Stimulated activated naive CD4-positive, alpha-beta T cell treated with Interleukin-2 at 50 U/mL for 16 hours (primary cell): ENCODE results near the gene PAQR4.
A peak's percentile ranks its signal among the peaks of the same experiment; 100 is the strongest.

Experiments
- DNase-seq: peaks from one replicate; lab custom pipeline; 2025; lab: John Stamatoyannopoulos, UW

PAQR4 gene

DNA sequence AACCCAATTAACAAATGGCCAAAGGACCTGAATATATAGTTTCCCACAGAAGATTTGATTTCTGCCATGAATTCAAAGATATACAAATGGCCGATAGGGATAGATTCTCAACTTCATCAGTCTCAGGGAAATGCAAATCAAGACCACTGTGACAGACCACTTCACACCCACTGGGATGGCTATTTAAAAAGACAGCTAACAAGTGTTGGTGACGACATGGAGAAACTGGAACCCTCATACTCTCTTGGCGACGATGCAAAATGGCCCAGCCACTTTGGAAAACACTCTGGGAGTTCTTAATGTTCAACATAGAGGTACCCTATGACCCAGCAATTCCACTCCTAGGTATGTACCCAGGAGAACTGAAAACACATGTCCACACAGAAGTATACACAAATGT, 22.5 kb upstream of the PAQR4 start:
- DNase-seq: no peak

DNA sequence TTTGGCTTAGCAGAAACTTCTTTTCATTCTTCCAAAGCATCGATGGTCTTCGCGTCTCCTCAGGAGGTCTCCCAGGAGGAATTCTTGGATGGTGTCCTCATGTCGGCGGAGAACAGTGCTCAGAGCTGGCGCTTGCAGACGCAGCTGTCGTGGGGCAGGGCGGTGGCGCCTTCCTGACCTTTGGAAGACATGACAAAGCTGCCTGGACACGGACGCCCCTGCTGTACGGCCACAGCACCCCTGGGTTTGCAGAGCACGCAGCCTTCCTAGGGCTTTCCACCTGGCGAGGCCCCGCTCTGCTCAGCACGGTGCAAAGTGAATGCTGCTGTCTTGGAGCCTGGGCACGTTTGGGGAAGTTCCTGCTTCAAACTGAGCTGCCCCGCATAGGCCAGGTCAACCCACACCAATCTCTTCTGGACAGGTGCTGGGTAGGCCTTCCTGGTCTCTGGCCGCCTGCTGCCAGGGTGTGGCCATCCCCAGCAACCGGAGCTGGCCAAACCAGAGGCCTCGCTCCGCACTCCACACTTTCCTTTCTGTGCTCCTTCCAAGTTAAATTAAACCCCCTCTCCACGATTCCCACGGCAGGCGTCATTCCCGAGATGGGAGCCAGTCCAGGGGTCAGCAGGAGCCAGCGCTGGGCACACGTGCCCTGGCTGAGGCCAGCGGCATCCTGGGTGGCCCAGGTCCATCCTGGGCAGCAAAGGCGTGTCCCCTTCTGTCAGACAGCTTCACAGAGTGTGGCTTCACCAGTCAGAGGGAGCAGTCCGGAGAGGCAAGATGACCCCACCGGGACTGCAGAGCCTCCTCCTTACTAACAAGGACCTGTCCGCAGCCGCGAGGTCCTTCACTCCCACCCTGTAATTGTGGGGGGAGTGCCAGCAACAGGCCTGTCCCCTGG, 20.1 kb upstream of the PAQR4 start:
- no peak for DNase-seq

DNA sequence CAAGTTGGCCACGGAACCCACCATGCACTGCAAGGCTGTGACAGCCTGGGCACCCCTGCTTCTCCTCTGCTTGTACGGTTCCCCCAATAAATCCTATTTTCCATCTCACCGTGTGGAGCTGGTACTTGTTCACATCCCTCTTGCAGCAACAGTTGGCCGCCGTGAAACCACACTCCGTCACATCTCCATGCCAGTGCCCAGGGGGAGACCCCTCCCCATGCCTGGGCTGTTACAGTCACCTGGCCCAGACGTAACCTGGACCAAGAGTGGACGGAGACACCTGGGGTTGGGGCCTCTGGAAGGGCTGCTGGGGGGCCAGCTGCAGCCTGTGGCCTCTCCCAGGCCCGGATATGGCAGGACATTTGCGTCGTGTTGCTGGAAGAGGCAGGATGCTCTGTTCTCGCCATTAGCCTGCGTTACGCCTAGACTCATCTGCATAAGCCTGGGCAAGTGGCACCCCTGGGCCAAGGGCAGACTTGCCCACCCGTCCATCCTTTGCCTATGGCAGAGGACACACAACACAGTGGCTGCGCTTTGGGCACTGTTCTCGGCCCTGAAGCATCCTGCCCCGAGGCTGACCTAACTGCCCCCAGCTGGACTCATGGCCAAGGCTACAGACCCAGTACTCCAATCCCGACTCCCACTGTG, 19.3 kb upstream of the PAQR4 start:
- DNase-seq: no peak

DNA sequence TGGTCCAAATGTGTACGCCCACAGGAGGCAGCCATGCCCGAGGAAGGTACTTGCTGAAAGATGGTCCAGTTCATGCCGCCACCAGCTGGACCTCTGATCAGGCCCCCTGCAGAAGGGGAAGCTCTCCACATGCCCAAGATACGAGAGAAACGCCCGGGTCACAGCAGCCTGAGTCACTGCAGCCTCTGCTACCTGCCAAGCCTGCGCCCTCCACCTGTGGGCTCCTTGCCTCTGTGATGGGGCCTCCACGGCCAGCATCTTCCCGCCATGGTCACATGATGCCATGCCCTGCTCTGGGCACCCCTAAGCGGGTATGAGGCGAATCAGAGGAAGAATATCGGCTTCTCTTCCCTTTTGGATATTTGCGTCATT, 18.8 kb upstream of the PAQR4 start:
- no peak for DNase-seq

DNA sequence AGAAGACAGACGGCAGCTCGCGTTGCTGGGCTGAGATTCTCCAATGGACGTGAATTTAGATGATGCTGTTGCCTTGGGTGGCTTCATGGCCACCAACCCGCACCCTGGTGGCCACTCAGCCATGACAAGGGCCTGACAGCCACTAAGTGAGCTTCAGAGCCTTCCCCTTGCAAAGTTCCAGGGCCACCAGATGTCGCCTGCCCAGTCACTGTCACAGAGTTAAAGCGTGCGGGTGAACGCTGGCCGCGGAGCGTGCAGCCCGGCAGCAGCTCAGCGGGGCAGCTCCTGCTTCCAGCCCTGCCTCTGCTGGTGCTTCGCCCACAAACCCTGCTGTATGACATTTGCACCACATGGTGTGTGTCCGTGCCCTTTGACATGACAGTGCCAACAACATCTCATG, 18.4 kb upstream of the PAQR4 start:
- no peak for DNase-seq

DNA sequence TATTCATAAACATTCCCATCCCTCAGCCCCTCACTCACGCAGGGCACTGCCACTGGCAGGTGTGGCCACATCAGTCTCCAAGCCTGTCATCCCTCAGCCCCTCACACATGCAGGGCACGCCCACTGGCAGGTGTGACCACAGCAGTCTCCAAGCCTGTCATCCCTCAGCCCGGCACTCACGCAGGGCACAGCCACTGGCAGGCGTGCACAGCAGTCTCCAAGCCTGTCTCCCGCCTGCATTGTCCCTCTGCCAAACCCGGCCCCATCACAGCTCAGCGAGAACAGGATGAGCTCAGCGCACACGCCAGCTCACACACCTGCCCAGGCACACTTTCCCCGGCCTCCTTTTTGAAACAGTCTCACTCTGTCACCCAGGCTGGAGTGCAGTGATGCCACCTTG, 16.5 kb upstream of the PAQR4 start:
- no peak for DNase-seq

DNA sequence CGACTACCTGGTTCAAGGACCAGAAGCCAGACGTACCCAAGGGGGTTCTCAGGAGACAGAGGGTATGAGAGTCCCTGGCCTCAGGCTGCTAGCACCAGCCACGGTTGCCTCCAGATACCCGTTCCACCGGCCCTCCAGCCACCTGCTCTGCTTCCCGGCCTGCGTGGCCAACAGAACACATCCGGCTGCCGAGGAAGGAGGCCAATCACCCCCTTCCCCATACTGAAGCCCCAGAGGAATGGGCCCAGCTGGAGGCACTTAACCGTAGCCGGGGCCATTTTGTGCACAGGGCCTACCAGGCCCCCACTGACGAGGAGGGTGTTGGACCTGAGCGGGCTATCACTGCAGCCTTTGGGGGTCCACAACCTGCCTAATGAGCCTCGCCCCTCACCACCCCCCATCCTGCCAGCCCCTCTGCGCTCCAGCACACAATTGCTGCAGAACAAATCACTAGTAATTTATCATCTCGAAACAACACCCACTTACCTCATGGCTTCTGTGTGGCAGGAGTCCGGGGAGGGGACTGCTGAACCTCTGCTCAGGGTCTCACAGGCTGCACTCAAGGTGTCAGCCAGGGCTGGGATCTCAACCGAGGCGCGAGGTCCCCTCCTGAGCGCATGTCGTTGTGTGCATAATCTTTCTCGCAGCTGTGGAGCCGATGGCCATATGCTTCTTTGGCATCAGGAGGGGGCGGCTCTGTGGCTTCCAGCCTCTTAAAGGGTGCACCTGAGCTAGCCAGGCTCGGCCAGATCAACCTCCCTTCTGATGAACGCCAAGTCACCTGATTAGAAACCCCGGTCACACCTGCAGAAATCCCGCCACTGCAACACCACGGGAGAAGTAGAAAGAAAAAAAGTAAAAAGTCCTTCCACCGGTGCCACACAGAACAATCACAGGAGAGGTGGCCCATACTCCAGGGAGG, 15.2 kb upstream of the PAQR4 start:
- DNase-seq: no peak

DNA sequence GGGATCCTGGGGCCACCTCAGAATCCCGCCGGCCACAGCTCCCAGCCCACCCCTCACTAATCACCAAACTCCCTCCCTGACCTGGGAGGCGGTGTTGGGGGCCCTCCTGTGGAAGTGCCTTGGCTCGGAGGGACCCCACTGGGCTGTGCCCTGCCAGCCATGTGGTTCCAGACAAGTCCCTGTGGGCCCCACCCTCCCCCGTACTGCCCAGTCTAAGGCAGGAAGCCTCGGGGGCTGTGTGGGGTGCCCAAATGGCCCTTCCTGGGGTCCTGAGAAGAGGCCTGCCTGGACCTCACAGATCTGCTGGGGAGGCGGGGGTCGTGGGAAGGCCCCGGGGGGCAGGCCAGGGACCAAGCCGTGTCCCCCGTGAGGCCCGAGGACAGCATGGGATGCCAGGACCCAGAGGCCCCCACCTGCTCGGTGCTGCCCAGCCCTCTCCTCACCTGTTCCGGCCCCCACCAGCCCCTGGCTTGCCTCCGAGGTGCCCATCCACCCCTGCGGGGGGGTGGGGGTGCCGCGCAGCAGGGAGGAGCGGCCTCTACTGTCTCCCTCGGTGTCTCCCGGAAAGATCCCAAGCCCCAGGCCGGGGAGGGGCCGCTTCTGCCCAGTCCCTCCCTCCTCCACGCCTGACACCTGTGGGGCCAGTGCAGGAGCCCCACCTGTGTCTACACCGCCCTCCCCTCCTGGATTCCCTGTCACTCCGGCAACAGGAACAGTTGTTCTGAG, 14.3 kb upstream of the PAQR4 start:
- no peak for DNase-seq

DNA sequence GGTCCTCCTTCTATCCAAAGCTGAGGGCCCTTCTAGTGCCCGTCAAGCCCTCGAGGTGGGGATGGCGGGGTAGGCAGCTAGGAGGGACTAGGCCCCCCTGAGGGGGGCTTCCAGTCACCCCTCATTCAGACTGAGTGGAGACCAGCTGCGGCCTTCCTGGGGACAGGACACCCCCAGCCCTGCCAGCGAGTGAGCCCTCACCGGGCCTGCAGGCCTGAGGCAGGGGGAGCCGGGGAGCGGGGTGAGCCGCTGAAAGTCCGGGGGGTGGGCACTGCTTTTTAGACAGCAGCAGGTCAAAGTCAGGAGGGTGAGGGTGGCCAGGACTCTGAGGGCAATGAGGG, 13.7 kb upstream of the PAQR4 start:
- no peak for DNase-seq

DNA sequence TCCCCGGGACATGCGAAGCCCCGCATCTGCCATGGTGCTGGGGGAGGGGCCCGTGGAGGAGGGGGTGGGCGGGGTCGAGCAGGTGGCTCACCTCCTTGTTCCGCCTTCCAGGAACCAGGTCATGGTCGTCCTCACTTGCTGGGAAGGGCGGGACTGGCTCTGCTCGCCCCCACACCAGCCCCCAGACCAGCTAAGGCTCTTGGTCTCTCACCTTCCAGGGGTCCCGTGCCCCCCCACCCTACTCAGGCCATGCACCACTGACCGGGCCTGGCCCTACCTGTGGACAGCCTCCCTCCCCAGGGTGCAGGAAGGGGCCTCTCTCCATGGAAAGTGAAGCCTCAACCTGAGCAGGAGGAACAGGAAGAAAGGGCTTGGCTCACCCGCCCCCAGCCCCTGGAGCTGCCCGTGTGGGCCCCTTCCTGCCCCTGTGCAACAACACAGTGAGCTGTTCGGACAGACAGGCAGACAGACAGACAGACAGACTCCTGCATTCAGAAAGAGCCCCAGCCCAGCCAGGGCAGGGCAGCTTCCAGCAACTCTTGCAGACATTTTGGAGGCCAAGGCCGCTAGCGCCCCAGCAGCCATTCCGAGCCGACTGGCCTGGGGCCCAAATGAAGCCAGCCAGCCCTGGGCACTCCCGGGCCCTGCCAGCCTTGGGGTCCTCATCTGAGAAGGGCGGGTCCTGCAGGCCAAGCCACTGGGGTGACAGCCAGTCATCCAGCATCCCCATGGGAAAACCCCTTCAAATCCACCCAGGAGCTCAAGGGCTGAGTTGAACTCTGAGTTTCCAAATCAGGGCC, 13.2 kb upstream of the PAQR4 start:
- DNase-seq: no peak

DNA sequence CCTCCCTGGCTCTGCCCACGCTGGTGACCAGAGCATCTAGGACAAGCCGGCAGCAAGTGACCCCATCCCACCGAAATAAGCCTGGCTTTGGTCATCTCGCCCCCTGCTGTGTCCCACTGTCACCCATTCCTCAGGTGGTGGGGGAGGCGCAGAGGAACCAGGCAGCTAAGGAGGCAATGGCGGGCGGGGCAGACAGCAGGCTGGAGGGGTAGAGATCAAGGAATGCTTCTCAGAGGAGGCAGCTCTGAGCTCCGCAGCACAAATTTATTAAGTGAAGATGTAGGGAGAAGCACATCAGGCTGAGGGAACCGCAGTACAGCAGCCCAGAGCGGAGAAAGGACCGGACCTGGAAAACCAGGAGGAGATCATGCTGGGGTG, 12.6 kb upstream of the PAQR4 start:
- DNase-seq: no peak

DNA sequence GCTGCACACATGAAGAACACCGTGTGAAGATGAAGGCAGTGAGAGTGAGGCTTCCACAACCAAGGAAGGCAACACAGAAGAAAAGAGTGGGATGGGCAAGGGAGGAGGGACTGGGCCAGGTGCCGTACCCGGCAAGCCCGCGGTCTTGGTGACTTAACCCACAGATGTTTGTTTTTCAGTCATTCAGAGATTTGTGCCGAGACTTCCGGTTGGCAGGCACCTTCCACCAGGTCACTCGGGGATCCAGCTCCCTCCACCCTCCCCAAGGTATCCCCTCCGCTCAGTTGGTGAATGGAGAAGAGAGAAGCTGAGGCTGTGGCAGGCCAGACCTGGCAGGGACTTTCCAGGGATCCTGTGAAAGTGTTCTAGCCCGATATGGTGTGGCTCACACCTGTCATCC, 9.9 kb upstream of the PAQR4 start:
- DNase-seq: no peak

DNA sequence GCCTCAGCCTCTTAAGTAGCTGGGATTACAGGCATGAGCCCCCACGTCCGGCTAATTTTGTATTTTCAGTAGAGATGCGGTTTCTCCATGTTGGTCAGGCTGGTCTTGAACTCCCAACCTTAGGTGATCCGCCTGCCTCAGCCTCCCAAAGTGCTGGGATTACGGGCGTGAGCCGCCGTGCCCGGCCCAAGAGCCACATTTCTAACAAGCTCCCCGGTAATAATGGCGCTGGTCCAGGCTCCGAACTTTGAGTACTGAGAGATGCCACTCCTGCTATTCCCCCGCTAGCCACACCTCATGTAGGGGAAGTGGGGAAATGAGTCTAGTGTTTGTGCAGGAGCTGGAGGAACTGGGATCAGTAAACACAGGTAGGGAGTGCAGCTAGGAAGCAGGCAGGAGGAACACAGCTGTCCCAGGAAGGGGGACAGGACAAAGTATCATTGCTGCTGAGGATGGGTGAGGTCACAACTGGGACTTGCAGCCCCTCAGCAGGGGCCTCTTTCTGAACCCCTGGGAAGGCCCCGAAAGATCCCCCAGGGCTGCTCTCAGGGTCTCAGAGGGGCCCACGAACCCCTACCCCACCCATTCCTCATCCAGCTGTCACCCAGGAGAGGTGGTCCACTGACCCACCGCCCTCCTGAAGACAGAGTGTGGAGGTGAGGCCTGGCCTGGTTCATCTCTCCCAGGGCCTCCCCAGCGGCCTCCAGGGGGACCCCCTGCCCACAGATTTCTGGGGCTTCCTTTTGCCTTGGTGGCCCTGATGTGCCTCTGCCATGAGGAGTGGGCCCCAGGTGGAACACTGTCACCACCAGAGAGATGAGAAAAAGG, 8.8 kb upstream of the PAQR4 start:
- no peak for DNase-seq

DNA sequence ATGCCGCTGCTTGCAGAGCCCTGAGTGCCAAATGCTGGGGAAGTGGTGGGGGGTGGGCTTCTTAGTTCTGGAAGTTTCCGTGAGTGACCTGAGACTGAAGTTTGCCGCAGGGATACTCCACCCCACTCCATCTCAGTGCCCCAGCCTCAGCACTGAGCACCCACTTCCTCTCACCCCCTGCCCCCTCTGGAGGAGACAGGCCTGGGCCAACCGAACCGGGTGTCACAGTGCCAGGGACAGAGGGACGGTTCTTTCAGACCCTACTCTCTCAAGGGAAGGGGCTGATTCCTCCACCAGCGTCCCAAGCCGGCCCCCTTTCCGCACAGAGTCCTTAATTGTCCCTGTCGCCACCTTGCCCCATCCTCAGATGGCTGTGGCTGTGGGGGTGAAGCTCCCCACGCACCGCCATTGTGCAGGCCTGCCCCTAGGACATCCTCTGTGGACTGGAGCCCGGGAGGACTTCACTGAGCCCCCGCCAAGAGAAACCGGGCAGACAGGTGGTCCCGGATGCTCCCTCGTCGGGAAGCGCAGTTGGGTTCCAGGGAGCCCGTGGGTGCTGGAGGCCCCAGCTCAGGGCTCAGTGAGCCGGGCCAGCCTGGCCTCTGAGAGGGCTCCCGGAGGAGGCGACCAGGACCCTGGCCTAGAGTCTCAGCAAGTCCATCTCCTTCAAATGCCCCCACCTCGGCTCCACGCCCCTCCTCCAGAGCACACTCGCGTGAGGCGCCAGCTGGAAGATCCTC, 6.6 kb upstream of the PAQR4 start:
- no peak for DNase-seq

DNA sequence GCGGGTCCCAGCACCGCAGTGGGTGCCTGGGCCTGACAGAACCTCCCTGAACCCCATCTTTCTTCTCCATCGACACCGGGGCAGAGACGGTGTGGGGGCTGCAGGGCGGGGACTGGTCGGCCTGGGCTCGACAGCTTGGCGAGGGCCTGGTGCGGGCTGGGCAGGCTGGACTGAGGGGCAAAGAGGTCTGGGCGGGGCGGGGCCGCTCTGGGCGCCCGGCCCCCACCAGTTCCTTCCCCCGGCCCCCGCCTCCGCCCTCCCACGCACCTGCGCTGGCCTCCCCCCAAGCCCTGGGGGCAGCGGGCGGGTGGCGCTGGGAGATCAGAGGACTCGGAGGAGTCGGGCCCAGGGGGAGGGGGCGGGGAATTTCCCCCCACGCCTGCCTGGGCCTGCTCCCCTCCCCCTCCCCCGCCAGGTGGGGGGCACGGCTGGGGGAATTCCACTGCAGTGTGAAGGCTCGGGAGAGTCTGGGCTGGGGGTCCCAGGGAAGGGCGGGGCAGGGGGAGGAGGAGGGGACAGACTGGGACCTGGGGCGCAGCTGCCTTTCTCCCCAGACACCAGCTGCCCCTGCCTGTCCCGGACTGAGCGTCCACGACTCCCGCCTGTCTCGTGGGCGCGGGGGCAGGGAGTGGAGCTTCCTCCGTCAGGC, 6.0 kb upstream of the PAQR4 start:
- no peak for DNase-seq

DNA sequence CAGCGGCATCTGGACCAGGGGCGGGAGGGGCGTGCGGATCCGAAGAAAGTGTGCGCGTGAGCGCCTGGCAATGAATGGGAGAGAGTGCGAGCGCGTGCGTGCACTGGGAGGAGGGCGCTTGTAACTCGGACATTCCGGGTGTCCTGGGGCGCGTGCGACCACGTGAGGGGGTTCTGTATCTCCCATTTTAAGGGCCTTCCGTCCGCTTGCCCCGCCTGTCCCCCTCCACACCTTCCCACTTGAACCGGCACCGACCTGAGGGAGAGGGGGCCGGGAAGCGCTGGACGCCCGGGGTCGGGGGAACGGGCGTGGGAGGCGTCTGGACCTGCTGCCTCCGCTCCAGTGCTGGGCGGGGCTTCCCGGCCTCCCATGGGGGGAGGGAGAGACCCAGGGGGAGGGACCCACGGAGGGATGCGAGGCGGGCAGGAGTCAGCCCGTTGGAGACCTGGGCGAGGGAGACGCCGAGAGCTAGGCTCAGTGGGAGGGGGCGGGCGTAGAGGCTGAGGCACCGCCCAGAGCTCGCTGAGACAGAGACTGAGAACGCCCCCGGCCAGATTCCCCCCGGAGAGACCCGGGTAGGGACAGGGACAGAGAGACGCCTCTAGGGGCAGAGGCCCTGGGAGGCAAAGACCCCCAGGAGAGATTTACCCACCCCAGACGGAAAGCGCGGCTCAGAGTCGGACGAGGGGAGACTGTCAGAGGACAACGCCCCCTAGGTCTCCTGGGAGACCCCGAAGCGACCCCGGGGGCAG, 5.2 kb upstream of the PAQR4 start, which contains the start of gene KREMEN2:
Gene KREMEN2 (plus strand): TSS at position 553 of the 752 bp plus-strand sequence. CDS start 246 bp downstream, outside the sequence.
- DNase-seq: peak; percentile 31

DNA sequence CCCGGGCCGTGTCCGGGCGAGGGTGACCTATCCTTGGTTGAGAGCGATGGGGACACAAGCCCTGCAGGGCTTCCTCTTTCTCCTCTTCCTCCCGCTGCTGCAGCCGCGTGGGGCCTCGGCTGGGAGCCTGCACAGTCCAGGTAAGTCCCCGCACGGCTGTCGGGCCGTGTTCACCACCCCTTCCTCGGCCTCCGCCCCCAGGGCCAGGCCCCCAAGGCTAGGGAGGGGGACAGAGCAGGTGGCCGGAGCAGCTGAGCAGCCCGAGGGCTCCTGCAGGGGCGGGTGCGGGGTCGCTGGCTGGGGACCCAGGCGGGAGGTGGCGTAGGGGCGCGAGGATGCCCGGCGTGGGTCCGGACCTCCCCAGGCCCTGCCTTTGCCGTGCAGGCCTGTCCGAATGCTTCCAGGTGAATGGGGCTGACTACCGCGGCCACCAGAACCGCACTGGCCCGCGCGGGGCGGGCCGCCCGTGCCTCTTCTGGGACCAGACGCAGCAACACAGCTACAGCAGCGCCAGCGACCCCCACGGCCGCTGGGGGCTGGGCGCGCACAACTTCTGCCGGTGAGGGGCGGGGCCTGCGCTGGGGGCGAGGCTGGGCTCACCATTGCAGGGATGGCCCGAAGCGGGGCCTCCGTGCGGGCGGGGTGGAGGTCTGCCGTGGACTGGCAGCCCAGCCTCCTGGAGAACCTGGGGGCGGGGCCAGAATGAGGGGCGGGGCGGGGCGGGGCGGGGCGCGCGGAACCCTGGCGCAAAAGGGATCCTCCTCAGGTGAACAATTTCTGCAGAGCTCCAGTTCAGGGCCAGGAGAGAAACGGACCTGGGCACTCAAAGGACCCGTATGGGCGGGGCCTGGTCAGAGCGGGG, 4.4 kb upstream of the PAQR4 start:
- peak; percentile 66 for DNase-seq
